ENCODE measurements around the gene EVPL. TPM values are rescaled to one million over a fixed set of nuclear protein-coding genes. Genes with fewer than 3 reads are reported as not detected.

Gene EVPL
- total and polyA plus RNA-seq, 2 of the 13 experiments (the other 11 are each of a cell fraction or from before 2014, with no cell fraction given) = 2.1 to 8.2 TPM

DNA sequence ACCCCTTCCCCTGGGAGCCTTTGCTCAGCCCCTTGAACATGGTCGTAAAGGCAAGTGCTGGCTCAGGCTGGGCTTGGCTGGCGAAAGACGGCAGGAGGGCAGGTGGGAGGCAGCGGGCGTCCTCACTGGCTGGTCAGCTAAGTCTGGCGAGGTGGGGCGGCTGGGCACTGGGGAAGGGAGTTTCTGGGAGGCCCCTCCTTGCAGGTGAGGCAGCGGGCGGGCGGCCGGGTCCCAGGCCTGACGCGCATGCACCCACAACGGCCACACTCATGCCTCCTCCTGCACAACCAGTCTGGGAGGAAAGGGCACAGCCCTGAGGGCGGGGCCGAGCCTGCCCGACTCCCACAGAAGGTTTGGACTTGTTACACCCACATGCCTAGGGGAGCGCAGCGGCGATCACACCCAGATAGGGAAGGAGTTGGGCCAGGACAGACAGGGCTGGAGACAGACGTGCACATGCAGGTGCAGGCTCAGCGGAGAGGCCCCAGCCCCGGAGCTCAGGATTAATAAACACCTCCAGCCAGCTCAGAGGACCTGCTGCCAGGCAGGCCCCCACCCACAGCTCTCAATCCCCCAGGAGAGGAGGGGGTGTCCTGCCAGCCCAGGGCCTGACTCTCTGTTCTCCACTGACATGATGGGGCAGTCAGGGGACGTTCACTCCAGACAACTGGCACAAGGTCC, at the start of gene EVPL (continued):
- TF ChIP-seq, protein P1, sequence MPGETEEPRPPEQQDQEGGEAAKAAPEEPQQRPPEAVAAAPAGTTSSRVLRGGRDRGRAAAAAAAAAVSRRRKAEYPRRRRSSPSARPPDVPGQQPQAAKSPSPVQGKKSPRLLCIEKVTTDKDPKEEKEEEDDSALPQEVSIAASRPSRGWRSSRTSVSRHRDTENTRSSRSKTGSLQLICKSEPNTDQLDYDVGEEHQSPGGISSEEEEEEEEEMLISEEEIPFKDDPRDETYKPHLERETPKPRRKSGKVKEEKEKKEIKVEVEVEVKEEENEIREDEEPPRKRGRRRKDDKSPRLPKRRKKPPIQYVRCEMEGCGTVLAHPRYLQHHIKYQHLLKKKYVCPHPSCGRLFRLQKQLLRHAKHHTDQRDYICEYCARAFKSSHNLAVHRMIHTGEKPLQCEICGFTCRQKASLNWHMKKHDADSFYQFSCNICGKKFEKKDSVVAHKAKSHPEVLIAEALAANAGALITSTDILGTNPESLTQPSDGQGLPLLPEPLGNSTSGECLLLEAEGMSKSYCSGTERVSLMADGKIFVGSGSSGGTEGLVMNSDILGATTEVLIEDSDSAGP (CRISPR knock-in tag; IDR thresholded peaks at IDR 0.05; ENCODE audit: borderline replicate concordance) = peak; percentile 83
- TF ChIP-seq ZMYM2 (CRISPR knock-in tag; IDR thresholded peaks at IDR 0.05) = peak; percentile 68; the same call in 1 of the 2 replicates
- no peak for TF ChIP-seq ZNF775 (CRISPR knock-in tag; IDR thresholded peaks at IDR 0.05; ENCODE audit: borderline replicate concordance)
- TF ChIP-seq, protein P2, sequence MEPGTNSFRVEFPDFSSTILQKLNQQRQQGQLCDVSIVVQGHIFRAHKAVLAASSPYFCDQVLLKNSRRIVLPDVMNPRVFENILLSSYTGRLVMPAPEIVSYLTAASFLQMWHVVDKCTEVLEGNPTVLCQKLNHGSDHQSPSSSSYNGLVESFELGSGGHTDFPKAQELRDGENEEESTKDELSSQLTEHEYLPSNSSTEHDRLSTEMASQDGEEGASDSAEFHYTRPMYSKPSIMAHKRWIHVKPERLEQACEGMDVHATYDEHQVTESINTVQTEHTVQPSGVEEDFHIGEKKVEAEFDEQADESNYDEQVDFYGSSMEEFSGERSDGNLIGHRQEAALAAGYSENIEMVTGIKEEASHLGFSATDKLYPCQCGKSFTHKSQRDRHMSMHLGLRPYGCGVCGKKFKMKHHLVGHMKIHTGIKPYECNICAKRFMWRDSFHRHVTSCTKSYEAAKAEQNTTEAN (CRISPR knock-in tag; conservative IDR thresholded peaks at IDR 0.05) = peak; percentile 67; the same call in 1 of the 2 replicates
- peak; percentile 73 for TF ChIP-seq TBX2 (CRISPR knock-in tag; IDR thresholded peaks at IDR 0.05; ENCODE audit: borderline replicate concordance)
- peak; percentile 37; the same call in 1 of the 2 replicates for TF ChIP-seq MXD4 (CRISPR knock-in tag; IDR thresholded peaks at IDR 0.05)
- TF ChIP-seq, protein P3, sequence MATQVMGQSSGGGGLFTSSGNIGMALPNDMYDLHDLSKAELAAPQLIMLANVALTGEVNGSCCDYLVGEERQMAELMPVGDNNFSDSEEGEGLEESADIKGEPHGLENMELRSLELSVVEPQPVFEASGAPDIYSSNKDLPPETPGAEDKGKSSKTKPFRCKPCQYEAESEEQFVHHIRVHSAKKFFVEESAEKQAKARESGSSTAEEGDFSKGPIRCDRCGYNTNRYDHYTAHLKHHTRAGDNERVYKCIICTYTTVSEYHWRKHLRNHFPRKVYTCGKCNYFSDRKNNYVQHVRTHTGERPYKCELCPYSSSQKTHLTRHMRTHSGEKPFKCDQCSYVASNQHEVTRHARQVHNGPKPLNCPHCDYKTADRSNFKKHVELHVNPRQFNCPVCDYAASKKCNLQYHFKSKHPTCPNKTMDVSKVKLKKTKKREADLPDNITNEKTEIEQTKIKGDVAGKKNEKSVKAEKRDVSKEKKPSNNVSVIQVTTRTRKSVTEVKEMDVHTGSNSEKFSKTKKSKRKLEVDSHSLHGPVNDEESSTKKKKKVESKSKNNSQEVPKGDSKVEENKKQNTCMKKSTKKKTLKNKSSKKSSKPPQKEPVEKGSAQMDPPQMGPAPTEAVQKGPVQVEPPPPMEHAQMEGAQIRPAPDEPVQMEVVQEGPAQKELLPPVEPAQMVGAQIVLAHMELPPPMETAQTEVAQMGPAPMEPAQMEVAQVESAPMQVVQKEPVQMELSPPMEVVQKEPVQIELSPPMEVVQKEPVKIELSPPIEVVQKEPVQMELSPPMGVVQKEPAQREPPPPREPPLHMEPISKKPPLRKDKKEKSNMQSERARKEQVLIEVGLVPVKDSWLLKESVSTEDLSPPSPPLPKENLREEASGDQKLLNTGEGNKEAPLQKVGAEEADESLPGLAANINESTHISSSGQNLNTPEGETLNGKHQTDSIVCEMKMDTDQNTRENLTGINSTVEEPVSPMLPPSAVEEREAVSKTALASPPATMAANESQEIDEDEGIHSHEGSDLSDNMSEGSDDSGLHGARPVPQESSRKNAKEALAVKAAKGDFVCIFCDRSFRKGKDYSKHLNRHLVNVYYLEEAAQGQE (IDR thresholded peaks at IDR 0.05; ENCODE audit: borderline replicate concordance in 1 of 2, low read depth in 1 of 2, low read length in 2 of 2) = 0 out of 4 replicates have a peak, but pooled peaks of 1 of the 2 experiments have one; percentile 31
- TF ChIP-seq EEA1 (CRISPR knock-in tag; IDR thresholded peaks at IDR 0.05; ENCODE audit: borderline replicate concordance) = peak; percentile 72; the same call in 1 of the 2 replicates
- TF ChIP-seq, protein P4, sequence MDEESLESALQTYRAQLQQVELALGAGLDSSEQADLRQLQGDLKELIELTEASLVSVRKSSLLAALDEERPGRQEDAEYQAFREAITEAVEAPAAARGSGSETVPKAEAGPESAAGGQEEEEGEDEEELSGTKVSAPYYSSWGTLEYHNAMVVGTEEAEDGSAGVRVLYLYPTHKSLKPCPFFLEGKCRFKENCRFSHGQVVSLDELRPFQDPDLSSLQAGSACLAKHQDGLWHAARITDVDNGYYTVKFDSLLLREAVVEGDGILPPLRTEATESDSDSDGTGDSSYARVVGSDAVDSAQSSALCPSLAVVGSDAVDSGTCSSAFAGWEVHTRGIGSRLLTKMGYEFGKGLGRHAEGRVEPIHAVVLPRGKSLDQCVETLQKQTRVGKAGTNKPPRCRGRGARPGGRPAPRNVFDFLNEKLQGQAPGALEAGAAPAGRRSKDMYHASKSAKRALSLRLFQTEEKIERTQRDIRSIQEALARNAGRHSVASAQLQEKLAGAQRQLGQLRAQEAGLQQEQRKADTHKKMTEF (CRISPR knock-in tag; IDR thresholded peaks at IDR 0.05) = peak; percentile 37; the same call in 1 of the 2 replicates
- TF ChIP-seq ZNF350 (CRISPR knock-in tag; IDR thresholded peaks at IDR 0.05; ENCODE audit: borderline replicate concordance, low read depth) = peak; percentile 83
- TF ChIP-seq, protein P5, sequence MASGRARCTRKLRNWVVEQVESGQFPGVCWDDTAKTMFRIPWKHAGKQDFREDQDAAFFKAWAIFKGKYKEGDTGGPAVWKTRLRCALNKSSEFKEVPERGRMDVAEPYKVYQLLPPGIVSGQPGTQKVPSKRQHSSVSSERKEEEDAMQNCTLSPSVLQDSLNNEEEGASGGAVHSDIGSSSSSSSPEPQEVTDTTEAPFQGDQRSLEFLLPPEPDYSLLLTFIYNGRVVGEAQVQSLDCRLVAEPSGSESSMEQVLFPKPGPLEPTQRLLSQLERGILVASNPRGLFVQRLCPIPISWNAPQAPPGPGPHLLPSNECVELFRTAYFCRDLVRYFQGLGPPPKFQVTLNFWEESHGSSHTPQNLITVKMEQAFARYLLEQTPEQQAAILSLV (CRISPR knock-in tag; IDR thresholded peaks at IDR 0.05; ENCODE audit: borderline replicate concordance) = peak; percentile 35; the same call in 1 of the 2 replicates
- no peak for TF ChIP-seq DNMT1 (CRISPR knock-in tag; IDR thresholded peaks at IDR 0.05)
- TF ChIP-seq ZNF569 (CRISPR knock-in tag; IDR thresholded peaks at IDR 0.05; ENCODE audit: borderline replicate concordance) = no peak
- peak; percentile 55 for TF ChIP-seq HOXA3 (CRISPR knock-in tag; IDR thresholded peaks at IDR 0.05)
- peak; percentile 29 for TF ChIP-seq XRCC5 (optimal IDR thresholded peaks at IDR 0.05; ENCODE audit: low read length)

All from HepG2 (cell line).